MM.1S (cell line): ENCODE measurements around the gene MAP3K1.

Experiments
- DNase-seq: peaks from one replicate; pipeline ENCODE4 v3.0.0-alpha.2; 2015
- H2AFZ ChIP-seq: fragments of 300-600 bp; sonication (generic); 2 replicates; pipeline ENCODE4 v1.6.0; 2016; ENCODE audit warnings: antibody characterized with exemption, low read length
- H3F3A ChIP-seq: fragments of 300-600 bp; sonication (generic); 2 replicates; pipeline ENCODE4 v1.6.1; 2016; ENCODE audit warnings: mild to moderate bottlenecking, antibody characterized with exemption, low read length, moderate library complexity, mixed read lengths; ENCODE audit not compliant: insufficient read depth
- H3K27ac ChIP-seq: fragments of 300-600 bp; sonication (generic); 2 replicates; pipeline ENCODE4 v1.5.1; 2016; ENCODE audit warnings: mild to moderate bottlenecking, low read length
- H3K27me3 ChIP-seq: fragments of 300-600 bp; sonication (generic); replicated peaks from 2 replicates; pipeline ENCODE4 v1.6.0; 2016; ENCODE audit warnings: low read length; ENCODE audit not compliant: insufficient read depth
- H3K36me3 ChIP-seq: fragments of 300-600 bp; sonication (generic); replicated peaks from 2 replicates; pipeline ENCODE4 v1.6.1; 2016; ENCODE audit warnings: mild to moderate bottlenecking, low read length, mixed read lengths; ENCODE audit not compliant: insufficient read depth
- H3K4me1 ChIP-seq: fragments of 300-600 bp; sonication (generic); 2 replicates; pipeline ENCODE4 v1.6.1; 2016; ENCODE audit warnings: low read length, mixed read lengths
- H3K4me2 ChIP-seq: fragments of 300-600 bp; sonication (generic); 2 replicates; pipeline ENCODE4 v1.6.0; 2016; ENCODE audit warnings: low read depth, low read length
- H3K4me3 ChIP-seq: fragments of 300-600 bp; sonication (generic); 2 replicates; pipeline ENCODE4 v1.5.1; 2016; ENCODE audit warnings: low read length, mixed read lengths
- H3K79me2 ChIP-seq: fragments of 300-600 bp; sonication (generic); 2 replicates; pipeline ENCODE4 v1.6.1; 2016; ENCODE audit warnings: mixed run types, low read length, mixed read lengths
- H3K9ac ChIP-seq: fragments of 300-600 bp; sonication (generic); 2 replicates; pipeline ENCODE4 v1.6.1; 2016; ENCODE audit warnings: low read length, mixed read lengths
- H3K9me2 ChIP-seq: fragments of 300-600 bp; sonication (generic); replicated peaks from 2 replicates; pipeline ENCODE4 v1.6.1; 2016; ENCODE audit warnings: mild to moderate bottlenecking, low read length, mixed read lengths; ENCODE audit not compliant: insufficient read depth
- H3K9me3 ChIP-seq: fragments of 300-600 bp; sonication (generic); replicated peaks from 2 replicates; pipeline ENCODE4 v1.6.1; 2016; ENCODE audit warnings: mild to moderate bottlenecking, low read length, mixed read lengths; ENCODE audit not compliant: insufficient read depth
- H4K20me1 ChIP-seq: fragments of 300-600 bp; sonication (generic); 2 replicates; pipeline ENCODE4 v1.6.1; 2016; ENCODE audit warnings: mild to moderate bottlenecking, low read length, moderate library complexity, mixed read lengths; ENCODE audit not compliant: insufficient read depth
- EZH2 ChIP-seq: fragments of 300-600 bp; sonication (generic); optimal IDR thresholded peaks from 2 replicates; pipeline ENCODE3; 2017; ENCODE audit warnings: low read depth, mild to moderate bottlenecking, antibody characterized with exemption, low read length, mixed read lengths
- EZH2phosphoT487 ChIP-seq: fragments of 300-600 bp; sonication (generic); IDR thresholded peaks from 2 replicates; pipeline ENCODE4 v1.6.1; 2018; ENCODE audit warnings: antibody characterized with exemption, low read length
- TF ChIP-seq, protein P1 (sequence below): fragments of 300-600 bp; sonication (generic); IDR thresholded peaks from 2 replicates; pipeline ENCODE4 v1.5.1; 2016; ENCODE audit warnings: antibody characterized with exemption, low read length, mixed read lengths

The MAP3K1 gene

DNA sequence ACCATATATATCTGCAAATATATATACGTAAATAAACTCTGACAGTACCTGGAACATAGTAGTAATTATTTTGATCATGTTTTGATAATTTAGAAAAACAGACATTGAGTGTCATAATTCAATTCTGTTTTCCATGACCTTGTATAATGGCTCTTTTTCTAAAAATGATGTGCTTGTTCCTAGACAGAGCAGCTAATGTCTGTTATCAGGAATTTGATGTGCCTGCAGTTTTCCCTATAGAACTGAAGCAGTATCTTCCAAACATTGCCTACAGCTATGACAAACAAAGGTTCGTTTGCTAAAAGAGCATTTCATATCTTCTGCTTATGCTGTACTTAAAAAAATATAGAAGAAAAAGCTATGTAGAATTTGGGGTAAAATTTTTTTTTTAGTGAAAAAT, 99.3 kb downstream of the MAP3K1 start:
- Histone ChIP-seq H4K20me1 (no peaks in the 10 kb centered on the region), H3K79me2 (peaks cover 10% of the 10 kb centered on the region), H3K9me2 (no peaks in the 10 kb centered on the region), H3K4me1 (peaks cover 9% of the 10 kb centered on the region; the same call in 1 of the 2 replicates), H3K4me2 (no peak overlapping the region), H3F3A (peaks cover 8% of the 10 kb centered on the region), H2AFZ (no peak overlapping the region), H3K4me3 (no peak overlapping the region), H3K27ac (no peak overlapping the region), H3K9ac (no peak overlapping the region), H3K36me3 (no peaks in the 10 kb centered on the region), H3K9me3 (no peaks in the 10 kb centered on the region), H3K27me3 (no peaks in the 10 kb centered on the region)
- TF ChIP-seq, protein P1, sequence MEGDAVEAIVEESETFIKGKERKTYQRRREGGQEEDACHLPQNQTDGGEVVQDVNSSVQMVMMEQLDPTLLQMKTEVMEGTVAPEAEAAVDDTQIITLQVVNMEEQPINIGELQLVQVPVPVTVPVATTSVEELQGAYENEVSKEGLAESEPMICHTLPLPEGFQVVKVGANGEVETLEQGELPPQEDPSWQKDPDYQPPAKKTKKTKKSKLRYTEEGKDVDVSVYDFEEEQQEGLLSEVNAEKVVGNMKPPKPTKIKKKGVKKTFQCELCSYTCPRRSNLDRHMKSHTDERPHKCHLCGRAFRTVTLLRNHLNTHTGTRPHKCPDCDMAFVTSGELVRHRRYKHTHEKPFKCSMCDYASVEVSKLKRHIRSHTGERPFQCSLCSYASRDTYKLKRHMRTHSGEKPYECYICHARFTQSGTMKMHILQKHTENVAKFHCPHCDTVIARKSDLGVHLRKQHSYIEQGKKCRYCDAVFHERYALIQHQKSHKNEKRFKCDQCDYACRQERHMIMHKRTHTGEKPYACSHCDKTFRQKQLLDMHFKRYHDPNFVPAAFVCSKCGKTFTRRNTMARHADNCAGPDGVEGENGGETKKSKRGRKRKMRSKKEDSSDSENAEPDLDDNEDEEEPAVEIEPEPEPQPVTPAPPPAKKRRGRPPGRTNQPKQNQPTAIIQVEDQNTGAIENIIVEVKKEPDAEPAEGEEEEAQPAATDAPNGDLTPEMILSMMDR = no peak
- TF ChIP-seq EZH2phosphoT487 (no peak), EZH2 (no peak)
- DNase-seq = no peak

DNA sequence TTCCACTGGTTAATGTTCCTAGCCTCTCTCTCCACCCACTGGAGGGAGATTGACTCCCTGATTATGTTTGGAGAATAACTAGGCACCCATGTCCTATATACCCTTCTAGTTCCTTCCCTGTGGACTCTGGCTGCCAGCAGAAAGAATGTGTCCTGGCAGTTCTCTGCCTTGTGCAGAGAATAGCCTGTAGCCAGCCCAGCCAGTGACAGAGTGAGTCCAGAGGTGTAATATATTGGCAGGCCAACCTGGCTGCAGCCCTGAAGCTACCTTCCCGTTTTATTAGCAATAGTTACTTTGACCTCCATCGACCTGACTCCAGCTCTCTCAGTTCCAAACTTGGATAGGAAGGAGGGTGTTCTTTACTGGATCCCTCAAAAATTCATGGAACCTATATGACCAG, 102.2 kb downstream of the MAP3K1 start:
- H3K27me3 ChIP-seq = no peaks in the 10 kb centered on the region
- TF ChIP-seq, protein P1 = no peak
- DNase-seq = no peak
- no peaks in the 10 kb centered on the region for H3K9me3 ChIP-seq
- no peak overlapping the region for H3K9ac ChIP-seq
- H3K9me2 ChIP-seq = no peaks in the 10 kb centered on the region
- H3K79me2 ChIP-seq = no peaks in the 10 kb centered on the region
- no peaks in the 10 kb centered on the region for H3K36me3 ChIP-seq
- no peaks in the 10 kb centered on the region for H3F3A ChIP-seq
- H4K20me1 ChIP-seq = no peaks in the 10 kb centered on the region
- H3K4me3 ChIP-seq = no peak overlapping the region
- H2AFZ ChIP-seq = no peak overlapping the region
- no peak overlapping the region for H3K27ac ChIP-seq
- H3K4me1 ChIP-seq = no peaks in the 10 kb centered on the region
- H3K4me2 ChIP-seq = no peak overlapping the region

GRCh38 chr5:56918054-56918453, 102.7 kb downstream of the MAP3K1 start:
- no peaks in the 10 kb centered on the region for H3K9me3 ChIP-seq
- no peaks in the 10 kb centered on the region for H3K79me2 ChIP-seq
- no peaks in the 10 kb centered on the region for H4K20me1 ChIP-seq
- H3K9ac ChIP-seq = no peak overlapping the region
- H3K4me3 ChIP-seq = no peak overlapping the region
- H3K9me2 ChIP-seq = no peaks in the 10 kb centered on the region
- no peak overlapping the region for H3K4me2 ChIP-seq
- H2AFZ ChIP-seq = no peak overlapping the region
- no peak for TF ChIP-seq EZH2
- TF ChIP-seq, protein P1 = no peak
- no peak for TF ChIP-seq EZH2phosphoT487
- no peak for DNase-seq
- H3K36me3 ChIP-seq = no peaks in the 10 kb centered on the region
- H3K27ac ChIP-seq = no peak overlapping the region
- H3K27me3 ChIP-seq = no peaks in the 10 kb centered on the region
- H3K4me1 ChIP-seq = no peaks in the 10 kb centered on the region
- H3F3A ChIP-seq = no peaks in the 10 kb centered on the region
